Esophagus muscularis mucosa (tissue), 4 donors: ENCODE results near the gene PDGFD.

Experiments
- EP300 ChIP-seq: sonication (generic); formaldehyde crosslinking; IDR thresholded peaks from one replicate; pipeline ENCODE4 v1.6.1; 2017; ENCODE audit warnings: antibody characterized with exemption
- POLR2A ChIP-seq: fragments of 450-650 bp; IDR thresholded peaks from one replicate; pipeline ENCODE4 v1.6.1; 2017; ENCODE audit warnings: antibody characterized with exemption, moderate library complexity, mild to moderate bottlenecking, low read depth
- TF ChIP-seq, protein P1 (sequence below), 3 experiments: fragments of 200-600 bp in 2 of 3; fragments of 450-650 bp in 1 of 3; sonication (generic) in 2 of 3; IDR thresholded peaks; one replicate each; pipeline ENCODE4 v1.5.1; 2017 to 2019; ENCODE audit warnings: antibody characterized with exemption in 3 of 3, mild to moderate bottlenecking in 2 of 3, moderate library complexity in 1 of 3

DNA sequence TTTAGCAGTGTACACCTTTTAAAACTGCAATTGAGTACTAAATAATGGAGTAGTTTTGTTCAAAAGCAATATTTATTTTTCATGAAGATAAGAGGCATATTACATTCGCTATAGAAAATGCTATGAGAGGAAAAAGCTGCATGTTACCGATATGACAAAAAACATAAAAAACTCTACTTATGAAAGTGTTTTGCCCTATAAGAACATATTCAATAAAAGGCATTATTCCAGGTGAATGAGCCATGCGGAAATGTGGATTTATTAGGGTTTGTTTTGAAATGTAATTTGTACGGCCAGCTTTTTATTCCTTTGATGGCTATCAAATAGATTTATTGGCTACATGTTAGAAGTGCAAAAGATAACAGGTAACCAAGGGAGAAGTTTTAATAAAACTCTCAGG is 256.8 kb downstream of the PDGFD start:
- TF ChIP-seq POLR2A (no peak), EP300 (no peak)
- TF ChIP-seq, protein P1, sequence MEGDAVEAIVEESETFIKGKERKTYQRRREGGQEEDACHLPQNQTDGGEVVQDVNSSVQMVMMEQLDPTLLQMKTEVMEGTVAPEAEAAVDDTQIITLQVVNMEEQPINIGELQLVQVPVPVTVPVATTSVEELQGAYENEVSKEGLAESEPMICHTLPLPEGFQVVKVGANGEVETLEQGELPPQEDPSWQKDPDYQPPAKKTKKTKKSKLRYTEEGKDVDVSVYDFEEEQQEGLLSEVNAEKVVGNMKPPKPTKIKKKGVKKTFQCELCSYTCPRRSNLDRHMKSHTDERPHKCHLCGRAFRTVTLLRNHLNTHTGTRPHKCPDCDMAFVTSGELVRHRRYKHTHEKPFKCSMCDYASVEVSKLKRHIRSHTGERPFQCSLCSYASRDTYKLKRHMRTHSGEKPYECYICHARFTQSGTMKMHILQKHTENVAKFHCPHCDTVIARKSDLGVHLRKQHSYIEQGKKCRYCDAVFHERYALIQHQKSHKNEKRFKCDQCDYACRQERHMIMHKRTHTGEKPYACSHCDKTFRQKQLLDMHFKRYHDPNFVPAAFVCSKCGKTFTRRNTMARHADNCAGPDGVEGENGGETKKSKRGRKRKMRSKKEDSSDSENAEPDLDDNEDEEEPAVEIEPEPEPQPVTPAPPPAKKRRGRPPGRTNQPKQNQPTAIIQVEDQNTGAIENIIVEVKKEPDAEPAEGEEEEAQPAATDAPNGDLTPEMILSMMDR (IDR thresholded peaks at IDR 0.05) = no peak
